HepG2 (cell line): ENCODE measurements around the gene LZTS2. TPM values are rescaled to one million over a fixed set of nuclear protein-coding genes. Genes with fewer than 3 reads are reported as not detected.

Source experiments
- AGO2 ChIP-seq: fragments of 200-400 bp; formaldehyde crosslinking; optimal IDR thresholded peaks from 2 replicates; pipeline ENCODE3; 2017; ENCODE audit warnings: mild to moderate bottlenecking, low read depth, low read length, moderate library complexity
- BORCS8-MEF2B ChIP-seq: sonication (generic); formaldehyde crosslinking; IDR thresholded peaks from 2 replicates; pipeline ENCODE4 v1.8.0; 2022; ENCODE audit warnings: mild to moderate bottlenecking, missing genetic modification reagents
- BRCA1 ChIP-seq: sonication (generic); formaldehyde crosslinking; IDR thresholded peaks from 2 replicates; pipeline ENCODE4 v1.4.0; 2020; ENCODE audit warnings: missing genetic modification reagents
- DNMT3B ChIP-seq: conservative IDR thresholded peaks from 2 replicates; pipeline ENCODE4 v1.6.1; 2016; ENCODE audit warnings: missing biosample characterization, control low read depth
- ELF4 ChIP-seq: sonication (generic); formaldehyde crosslinking; IDR thresholded peaks from 2 replicates; pipeline ENCODE4 v1.5.0; 2020; ENCODE audit warnings: missing genetic modification reagents, mild to moderate bottlenecking, moderate library complexity, borderline replicate concordance
- EZH2 ChIP-seq: conservative IDR thresholded peaks from 2 replicates; pipeline ENCODE4 v1.6.1; 2012; ENCODE audit warnings: mild to moderate bottlenecking, low read depth, low read length, moderate library complexity
- GZF1 ChIP-seq: sonication (generic); formaldehyde crosslinking; IDR thresholded peaks from 2 replicates; pipeline ENCODE4 v1.5.1; 2020; ENCODE audit warnings: mild to moderate bottlenecking, missing genetic modification reagents
- HMG20B ChIP-seq: conservative IDR thresholded peaks from 2 replicates; pipeline ENCODE4 v1.6.1; 2016; ENCODE audit warnings: missing genetic modification reagents, missing compliant biosample characterization
- MATR3 ChIP-seq: sonication (generic); formaldehyde crosslinking; IDR thresholded peaks from 2 replicates; pipeline ENCODE4 v1.4.0; 2020; ENCODE audit warnings: missing genetic modification reagents
- MIER2 ChIP-seq: IDR thresholded peaks from 2 replicates; pipeline ENCODE4 v1.6.1; 2016; ENCODE audit warnings: missing biosample characterization, missing genetic modification reagents
- NKX3-1 ChIP-seq: sonication (generic); formaldehyde crosslinking; IDR thresholded peaks from 2 replicates; pipeline ENCODE4 v1.5.0; 2020; ENCODE audit warnings: missing genetic modification reagents
- NR2C2 ChIP-seq: sonication (generic); formaldehyde crosslinking; IDR thresholded peaks from 2 replicates; pipeline ENCODE4 v1.4.0; 2020; ENCODE audit warnings: missing genetic modification reagents, mild to moderate bottlenecking, moderate library complexity, borderline replicate concordance
- ONECUT2 ChIP-seq: sonication (generic); formaldehyde crosslinking; IDR thresholded peaks from 2 replicates; pipeline ENCODE4 v1.4.0; 2020; ENCODE audit warnings: missing genetic modification reagents
- POLR2AphosphoS2 ChIP-seq: IDR thresholded peaks from 2 replicates; pipeline ENCODE4 v1.6.1; 2011; ENCODE audit warnings: low read depth, low read length, improper control_type of control experiment
- SALL2 ChIP-seq: sonication (generic); formaldehyde crosslinking; IDR thresholded peaks from 2 replicates; pipeline ENCODE4 v1.8.1; 2023; ENCODE audit warnings: mild to moderate bottlenecking, missing genetic modification reagents, inconsistent platforms
- SNAI1 ChIP-seq: sonication (generic); formaldehyde crosslinking; IDR thresholded peaks from 2 replicates; pipeline ENCODE4 v1.5.0; 2020; ENCODE audit warnings: mild to moderate bottlenecking, missing genetic modification reagents, borderline replicate concordance
- ZBTB26 ChIP-seq: IDR thresholded peaks from 2 replicates; pipeline ENCODE4 v1.6.1; 2016; ENCODE audit warnings: missing compliant biosample characterization, missing genetic modification reagents, borderline replicate concordance
- ZBTB7B ChIP-seq: sonication (generic); formaldehyde crosslinking; IDR thresholded peaks from 2 replicates; pipeline ENCODE4 v1.4.0; 2020; ENCODE audit warnings: missing genetic modification reagents
- ZNF44 ChIP-seq: sonication (generic); formaldehyde crosslinking; IDR thresholded peaks from 2 replicates; pipeline ENCODE4 v1.5.1; 2020; ENCODE audit warnings: mild to moderate bottlenecking, missing genetic modification reagents
- ZNF468 ChIP-seq: sonication (generic); formaldehyde crosslinking; IDR thresholded peaks from 2 replicates; pipeline ENCODE4 v1.8.0; 2022; ENCODE audit warnings: mild to moderate bottlenecking, moderate library complexity, missing genetic modification reagents
- ZNF557 ChIP-seq: sonication (generic); formaldehyde crosslinking; IDR thresholded peaks from 2 replicates; pipeline ENCODE4 v1.4.0; 2020; ENCODE audit warnings: missing genetic modification reagents
- ZNF598 ChIP-seq: sonication (generic); formaldehyde crosslinking; IDR thresholded peaks from 2 replicates; pipeline ENCODE4 v1.5.1; 2020; ENCODE audit warnings: mild to moderate bottlenecking, missing genetic modification reagents, borderline replicate concordance
- ZNF709 ChIP-seq: sonication (generic); formaldehyde crosslinking; IDR thresholded peaks from 2 replicates; pipeline ENCODE4 v1.5.0; 2020; ENCODE audit warnings: mild to moderate bottlenecking, missing genetic modification reagents
- ZNF749 ChIP-seq: sonication (generic); formaldehyde crosslinking; IDR thresholded peaks from 2 replicates; pipeline ENCODE4 v1.8.0; 2022; ENCODE audit warnings: mild to moderate bottlenecking, missing genetic modification reagents, moderate library complexity, borderline replicate concordance
- polyA plus RNA-seq, 8 experiments: library from polyadenylated mRNA; depleted of rRNA in 3 of 8; stranded (reverse) in 7 of 8; unstranded in 1 of 8; fragments of >200 nt; fragmentation: Illumina TruSeq in 4 of 8; extraction: Trizol in 4 of 8; gene quantifications; 2 replicates each; pipeline versions ENCODE4 v1.2.1 to v1.2.3, GENCODE V29; 2011 to 2016; ENCODE audit warnings: low read depth in 4 of 8, missing spikeins in 1 of 8, mixed read lengths in 1 of 8; ENCODE audit not compliant: insufficient read depth in 1 of 8
- total RNA-seq, 5 experiments: library from RNA; depleted of rRNA; stranded (reverse); fragments of >200 nt; fragmentation: Illumina TruSeq; extraction: Trizol; gene quantifications; 2 replicates each; pipeline ENCODE4 v1.2.3, GENCODE V29; 2016; ENCODE audit warnings: low read depth in 1 of 5
- TF ChIP-seq, protein P1 (sequence below): sonication (generic); formaldehyde crosslinking; IDR thresholded peaks from 2 replicates; pipeline ENCODE4 v1.5.1; 2020; ENCODE audit warnings: mild to moderate bottlenecking, missing genetic modification reagents, moderate library complexity
- TF ChIP-seq, protein P2 (sequence below): sonication (generic); formaldehyde crosslinking; conservative IDR thresholded peaks from 2 replicates; pipeline ENCODE4 v1.4.0; 2020; ENCODE audit warnings: missing genetic modification reagents

The LZTS2 gene
- total and polyA plus RNA-seq, 2 of the 13 experiments (the other 11 are each of a cell fraction or from before 2014, with no cell fraction given): 43.6 to 65.6 TPM

DNA sequence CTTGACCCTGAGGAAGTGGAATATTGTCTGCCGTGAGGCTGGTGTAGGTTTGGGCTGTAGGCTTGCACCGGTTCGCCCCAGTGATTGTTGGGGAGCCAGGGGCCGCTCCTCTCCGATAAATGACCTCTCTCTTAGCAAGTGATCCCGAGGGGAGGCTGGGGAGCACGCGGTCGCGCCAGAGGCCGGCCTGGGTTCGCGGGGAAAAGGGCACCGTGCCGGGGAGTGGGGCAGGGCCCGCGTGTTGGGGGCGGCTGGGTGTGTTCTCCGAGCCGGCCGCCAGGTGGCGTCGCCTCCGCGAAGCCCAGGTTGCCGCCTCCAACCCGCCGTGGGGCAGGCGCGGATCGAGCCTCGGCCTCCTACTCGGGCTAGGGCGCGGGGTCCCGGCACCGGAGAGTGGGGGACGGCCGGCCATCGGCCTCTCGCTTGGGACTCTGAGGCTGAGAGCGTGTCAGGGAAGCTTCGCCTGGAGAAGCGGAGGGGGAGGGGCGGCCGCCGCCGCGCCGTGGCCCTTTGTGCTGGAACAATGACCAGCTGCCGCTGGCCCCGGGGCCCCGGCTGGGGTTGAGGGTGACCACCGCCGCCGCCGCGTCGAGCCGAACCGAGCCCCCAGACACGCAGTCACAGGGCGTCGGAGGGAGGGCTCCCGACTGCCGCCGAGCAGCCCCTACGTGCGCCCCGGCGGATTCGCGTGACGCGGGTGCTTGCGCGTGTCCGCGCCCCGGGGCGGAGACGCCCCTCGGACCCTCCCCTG, 442 bp upstream of the LZTS2 start (continued):
- no peak for TF ChIP-seq ZNF468 (CRISPR knock-in tag)
- TF ChIP-seq EZH2: no peak
- TF ChIP-seq SALL2 (CRISPR knock-in tag): peak; percentile 33; the same call in 1 of the 2 replicates
- TF ChIP-seq SNAI1 (CRISPR knock-in tag): 0 out of 2 replicates have a peak, but pooled peaks have one; percentile 54
- TF ChIP-seq MATR3: no peak
- TF ChIP-seq AGO2: peak; percentile 98
- no peak for TF ChIP-seq DNMT3B
- no peak for TF ChIP-seq BRCA1
- TF ChIP-seq ONECUT2 (CRISPR knock-in tag): no peak
- no peak; the same call in 1 of the 2 replicates for TF ChIP-seq ZNF44
- no peak for TF ChIP-seq ELF4 (CRISPR knock-in tag)
- TF ChIP-seq BORCS8-MEF2B (CRISPR knock-in tag): peak; percentile 69
- no peak for TF ChIP-seq ZNF749 (CRISPR knock-in tag)
- TF ChIP-seq, protein P1, sequence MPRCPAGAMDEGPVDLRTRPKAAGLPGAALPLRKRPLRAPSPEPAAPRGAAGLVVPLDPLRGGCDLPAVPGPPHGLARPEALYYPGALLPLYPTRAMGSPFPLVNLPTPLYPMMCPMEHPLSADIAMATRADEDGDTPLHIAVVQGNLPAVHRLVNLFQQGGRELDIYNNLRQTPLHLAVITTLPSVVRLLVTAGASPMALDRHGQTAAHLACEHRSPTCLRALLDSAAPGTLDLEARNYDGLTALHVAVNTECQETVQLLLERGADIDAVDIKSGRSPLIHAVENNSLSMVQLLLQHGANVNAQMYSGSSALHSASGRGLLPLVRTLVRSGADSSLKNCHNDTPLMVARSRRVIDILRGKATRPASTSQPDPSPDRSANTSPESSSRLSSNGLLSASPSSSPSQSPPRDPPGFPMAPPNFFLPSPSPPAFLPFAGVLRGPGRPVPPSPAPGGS (CRISPR knock-in tag): peak; percentile 68; the same call in 1 of the 2 replicates
- TF ChIP-seq, protein P2, sequence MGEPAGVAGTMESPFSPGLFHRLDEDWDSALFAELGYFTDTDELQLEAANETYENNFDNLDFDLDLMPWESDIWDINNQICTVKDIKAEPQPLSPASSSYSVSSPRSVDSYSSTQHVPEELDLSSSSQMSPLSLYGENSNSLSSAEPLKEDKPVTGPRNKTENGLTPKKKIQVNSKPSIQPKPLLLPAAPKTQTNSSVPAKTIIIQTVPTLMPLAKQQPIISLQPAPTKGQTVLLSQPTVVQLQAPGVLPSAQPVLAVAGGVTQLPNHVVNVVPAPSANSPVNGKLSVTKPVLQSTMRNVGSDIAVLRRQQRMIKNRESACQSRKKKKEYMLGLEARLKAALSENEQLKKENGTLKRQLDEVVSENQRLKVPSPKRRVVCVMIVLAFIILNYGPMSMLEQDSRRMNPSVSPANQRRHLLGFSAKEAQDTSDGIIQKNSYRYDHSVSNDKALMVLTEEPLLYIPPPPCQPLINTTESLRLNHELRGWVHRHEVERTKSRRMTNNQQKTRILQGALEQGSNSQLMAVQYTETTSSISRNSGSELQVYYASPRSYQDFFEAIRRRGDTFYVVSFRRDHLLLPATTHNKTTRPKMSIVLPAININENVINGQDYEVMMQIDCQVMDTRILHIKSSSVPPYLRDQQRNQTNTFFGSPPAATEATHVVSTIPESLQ (CRISPR knock-in tag): 0 out of 2 replicates have a peak, but pooled peaks have one; percentile 54
- TF ChIP-seq ZNF709 (CRISPR knock-in tag): peak; percentile 82; the same call in 1 of the 2 replicates
- TF ChIP-seq ZNF557 (CRISPR knock-in tag): 0 out of 2 replicates have a peak, but pooled peaks have one; percentile 58
- TF ChIP-seq GZF1 (CRISPR knock-in tag): no peak
- no peak for TF ChIP-seq NKX3-1 (CRISPR knock-in tag)
- 0 out of 2 replicates have a peak, but pooled peaks have one; percentile 41 for TF ChIP-seq ZBTB7B (CRISPR knock-in tag)
- no peak for TF ChIP-seq POLR2AphosphoS2
- TF ChIP-seq ZBTB26 (CRISPR knock-in tag): peak; percentile 52; the same call in 1 of the 2 replicates
- TF ChIP-seq ZNF598 (CRISPR knock-in tag): 0 out of 2 replicates have a peak, but pooled peaks have one; percentile 87
- no peak for TF ChIP-seq HMG20B (CRISPR knock-in tag)
- peak; percentile 39; the same call in 1 of the 2 replicates for TF ChIP-seq NR2C2 (CRISPR knock-in tag)
- no peak for TF ChIP-seq MIER2 (CRISPR knock-in tag)
